GM12801 (cell line): ENCODE results near the gene PTPN14.

Experiments
- TF ChIP-seq, protein P1 (sequence below): IDR thresholded peaks from one replicate; pipeline ENCODE4 v1.5.1; 2011; ENCODE audit warnings: control low read depth; ENCODE audit not compliant: insufficient read length; ENCODE audit errors: extremely low read depth

PTPN14 gene

DNA sequence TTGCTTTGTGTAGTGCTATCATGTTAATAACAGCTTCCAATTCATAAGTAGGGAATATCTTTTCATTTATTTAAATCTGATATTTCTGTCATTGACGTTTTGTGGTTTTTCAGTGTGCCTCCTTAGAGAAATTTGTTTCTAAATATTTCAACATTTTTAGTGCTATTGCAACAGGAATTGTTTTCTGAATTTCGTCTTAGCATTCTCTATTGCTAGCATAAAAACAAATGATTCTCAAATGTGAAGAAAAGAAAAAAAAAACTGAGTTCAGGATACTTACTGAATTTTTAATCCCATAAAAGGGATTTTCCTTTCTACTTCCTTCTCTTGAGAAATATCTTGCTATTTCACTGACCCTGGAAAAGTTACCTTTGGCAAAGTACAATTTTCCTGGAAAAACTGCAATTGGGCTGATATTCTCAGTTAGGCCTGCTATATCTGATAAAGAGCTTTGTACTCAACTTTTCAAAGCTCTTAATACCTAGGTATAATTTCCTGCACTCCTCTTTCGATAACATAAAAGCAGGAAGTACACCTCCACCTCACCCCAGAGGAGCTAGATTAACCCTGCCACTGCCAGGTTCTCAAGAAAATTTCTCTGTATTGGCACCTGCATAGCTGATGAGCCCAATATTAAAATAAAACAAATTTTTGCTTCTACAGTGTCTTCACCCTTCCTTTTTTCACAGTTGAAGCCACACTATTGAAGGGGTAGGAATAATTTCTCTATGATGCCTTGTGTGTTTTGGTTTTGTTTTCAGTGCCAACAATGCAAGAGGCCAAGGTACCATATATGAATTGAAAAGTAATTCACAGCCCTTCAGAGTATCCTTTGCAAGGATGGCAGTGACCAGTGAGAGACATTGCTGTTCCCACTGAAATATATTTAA lies 35.6 kb downstream of the PTPN14 start:
- TF ChIP-seq, protein P1, sequence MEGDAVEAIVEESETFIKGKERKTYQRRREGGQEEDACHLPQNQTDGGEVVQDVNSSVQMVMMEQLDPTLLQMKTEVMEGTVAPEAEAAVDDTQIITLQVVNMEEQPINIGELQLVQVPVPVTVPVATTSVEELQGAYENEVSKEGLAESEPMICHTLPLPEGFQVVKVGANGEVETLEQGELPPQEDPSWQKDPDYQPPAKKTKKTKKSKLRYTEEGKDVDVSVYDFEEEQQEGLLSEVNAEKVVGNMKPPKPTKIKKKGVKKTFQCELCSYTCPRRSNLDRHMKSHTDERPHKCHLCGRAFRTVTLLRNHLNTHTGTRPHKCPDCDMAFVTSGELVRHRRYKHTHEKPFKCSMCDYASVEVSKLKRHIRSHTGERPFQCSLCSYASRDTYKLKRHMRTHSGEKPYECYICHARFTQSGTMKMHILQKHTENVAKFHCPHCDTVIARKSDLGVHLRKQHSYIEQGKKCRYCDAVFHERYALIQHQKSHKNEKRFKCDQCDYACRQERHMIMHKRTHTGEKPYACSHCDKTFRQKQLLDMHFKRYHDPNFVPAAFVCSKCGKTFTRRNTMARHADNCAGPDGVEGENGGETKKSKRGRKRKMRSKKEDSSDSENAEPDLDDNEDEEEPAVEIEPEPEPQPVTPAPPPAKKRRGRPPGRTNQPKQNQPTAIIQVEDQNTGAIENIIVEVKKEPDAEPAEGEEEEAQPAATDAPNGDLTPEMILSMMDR, result no peak

DNA sequence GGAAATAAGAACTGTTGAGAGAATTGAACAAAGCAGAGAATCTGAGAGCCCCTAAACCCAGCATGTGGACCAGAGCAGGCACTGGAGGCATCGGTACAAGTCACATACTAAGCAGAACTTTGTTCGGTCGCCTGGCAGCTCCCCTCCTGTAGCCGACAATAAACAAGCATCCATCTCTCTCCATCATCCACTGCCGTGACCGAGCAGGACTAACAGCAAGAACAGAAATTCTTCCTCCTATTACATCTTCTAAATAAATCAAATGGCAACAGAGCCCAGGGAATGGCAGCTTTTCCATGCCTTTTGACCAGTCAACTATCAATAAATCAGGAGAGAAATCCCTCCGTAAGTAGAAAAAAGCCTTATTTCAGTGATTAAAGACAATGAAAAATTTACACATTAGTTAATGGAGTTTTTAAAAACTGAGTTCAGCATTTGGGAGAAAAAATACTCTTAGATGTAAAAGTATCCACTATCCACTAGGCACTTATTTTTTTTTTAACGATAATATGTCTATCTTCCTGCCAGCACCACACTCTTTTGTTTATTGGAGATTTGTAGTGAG lies 36.5 kb downstream of the PTPN14 start:
- TF ChIP-seq, protein P1, result no peak

DNA sequence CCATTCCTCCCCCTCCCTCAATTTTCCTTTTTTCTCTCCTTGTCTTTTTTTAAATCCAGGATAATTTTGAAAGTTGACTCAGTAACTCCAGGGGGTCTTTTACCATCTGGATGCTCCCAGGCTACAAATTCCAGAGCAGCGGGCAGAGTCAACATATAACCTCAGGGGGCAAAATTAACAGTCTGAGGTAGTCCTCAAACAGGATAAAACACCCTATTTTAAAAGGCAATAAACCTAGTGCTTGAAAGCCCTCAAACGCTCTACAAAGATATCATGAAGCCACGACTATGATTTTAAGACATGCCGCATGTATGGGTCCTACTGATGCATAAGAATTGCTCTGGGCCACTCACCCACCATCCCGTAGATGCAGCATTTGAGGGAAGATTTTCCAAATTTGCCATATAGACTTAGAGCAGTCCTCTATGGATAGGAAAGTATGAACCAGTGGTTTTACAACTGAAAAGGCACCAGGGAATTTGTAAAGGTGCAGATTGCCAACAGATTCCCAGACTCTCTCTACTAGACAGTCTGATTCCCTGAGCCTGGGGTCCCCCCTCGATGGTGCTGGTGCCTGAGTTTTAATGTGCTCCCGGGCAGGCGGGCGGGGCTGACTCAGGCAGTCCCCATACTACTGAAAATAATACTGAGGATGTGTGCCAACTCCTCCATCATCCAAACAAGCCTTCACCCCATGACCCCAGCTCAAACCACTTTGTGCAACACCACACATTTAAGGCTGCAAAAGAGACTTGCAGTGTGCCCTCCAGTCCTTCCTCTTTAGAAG lies 37.2 kb downstream of the PTPN14 start:
- TF ChIP-seq, protein P1, result no peak

DNA sequence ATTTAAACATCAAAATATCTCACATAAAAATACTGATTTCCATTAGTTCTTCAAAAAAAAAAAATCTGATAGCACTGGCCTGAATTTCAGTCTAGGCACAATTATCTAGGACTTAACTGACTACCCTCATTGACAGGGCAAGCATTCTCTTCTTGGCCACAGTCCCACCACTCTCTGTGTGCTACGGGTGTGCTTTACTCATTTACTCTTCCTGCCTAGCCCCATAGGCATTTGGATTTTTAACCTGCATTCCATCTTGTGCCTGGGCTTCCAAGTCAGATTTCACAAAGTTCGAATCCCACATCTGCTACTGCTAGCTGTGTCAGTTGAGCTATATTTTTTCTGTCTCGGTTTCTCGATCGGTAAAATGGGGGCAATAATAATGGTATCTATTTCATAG lies 38.0 kb downstream of the PTPN14 start:
- TF ChIP-seq, protein P1, result no peak

DNA sequence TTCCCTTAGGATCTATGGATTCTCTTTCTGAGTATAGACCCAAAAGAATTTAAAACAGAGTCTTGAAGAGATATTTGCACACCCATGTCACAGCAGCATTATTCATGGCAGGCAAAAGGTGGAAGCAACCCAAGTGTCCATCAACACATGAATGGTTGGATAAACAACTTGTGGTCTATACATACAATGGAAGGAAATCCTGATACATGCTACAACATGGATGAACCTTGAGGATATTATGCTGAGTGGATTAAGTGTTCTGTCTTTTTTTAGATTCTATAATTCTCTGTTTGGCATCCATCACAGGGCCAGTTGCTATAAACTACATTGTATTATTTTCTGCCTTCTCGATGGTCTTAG lies 39.8 kb downstream of the PTPN14 start:
- TF ChIP-seq, protein P1, result no peak

DNA sequence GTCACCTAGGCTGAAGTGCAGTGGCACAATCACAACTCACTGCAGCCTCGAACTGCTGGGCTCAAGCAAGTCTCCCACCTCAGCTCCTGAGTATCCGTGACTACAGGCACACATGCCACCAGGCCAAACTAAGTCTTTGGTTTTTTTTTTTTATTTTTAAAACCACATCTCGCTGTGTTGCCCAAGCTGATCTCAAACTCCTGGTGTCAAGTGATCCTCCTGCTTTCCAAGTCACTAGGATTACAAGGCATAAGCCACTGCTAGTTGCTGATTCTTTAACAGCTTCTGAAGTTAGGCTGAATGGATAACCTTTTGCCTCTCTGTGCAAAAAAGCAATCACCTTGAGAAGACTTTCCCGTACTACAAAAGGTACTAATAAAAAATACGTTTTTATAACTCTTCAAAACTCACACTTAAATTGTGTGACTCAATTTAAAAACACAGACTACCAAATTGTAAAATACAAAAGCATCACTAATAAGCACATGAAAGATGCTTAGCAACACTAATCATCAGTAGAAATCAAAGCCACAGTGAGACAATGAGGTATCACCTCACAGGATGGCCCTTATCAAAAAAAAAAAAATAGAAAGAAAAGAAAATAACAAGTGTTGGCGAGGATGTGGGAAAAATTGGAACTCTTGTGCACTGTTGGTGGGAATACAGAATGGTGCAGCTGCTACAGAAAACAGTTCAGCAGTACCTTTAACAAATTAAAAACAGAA lies 40.3 kb downstream of the PTPN14 start:
- TF ChIP-seq, protein P1, result no peak

DNA sequence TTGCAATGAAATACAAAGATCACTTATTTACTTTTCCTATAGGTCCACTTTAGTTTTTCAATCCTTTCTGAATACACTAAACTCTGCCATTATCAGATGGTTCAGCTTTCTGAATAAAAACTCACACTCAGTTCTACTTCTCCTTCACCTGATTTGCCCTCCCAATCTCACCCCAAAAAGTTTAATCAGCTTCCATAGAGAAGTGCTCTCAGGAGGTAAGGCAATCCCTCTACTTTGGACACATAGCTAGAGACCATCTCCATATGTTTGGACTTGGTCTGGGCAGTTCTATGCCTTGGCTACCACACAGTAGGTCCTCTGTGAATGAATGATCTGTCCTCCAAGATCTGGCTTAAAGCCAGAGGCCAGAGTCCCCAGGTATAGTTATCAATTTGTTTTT lies 40.9 kb downstream of the PTPN14 start:
- TF ChIP-seq, protein P1, result no peak
